ENCODE measurements around the gene EFNA1. TPM values are rescaled to one million over a fixed set of nuclear protein-coding genes. Genes with fewer than 3 reads are reported as not detected.

Gene EFNA1
- total RNA-seq, 1 experiment from 2014 or later, result 6.5 TPM

GRCh38 chr1:155141749-155142148, 14.1 kb downstream of the EFNA1 start (continued):
- TF ChIP-seq FOXP4 (CRISPR knock-in tag; IDR thresholded peaks at IDR 0.05) (no peak), SOX15 (CRISPR knock-in tag; IDR thresholded peaks at IDR 0.05) (no peak), ATF2 (CRISPR knock-in tag; IDR thresholded peaks at IDR 0.05; ENCODE audit: borderline replicate concordance, low read depth) (no peak), ATF6 (CRISPR knock-in tag; IDR thresholded peaks at IDR 0.05) (no peak), GTF2I (CRISPR knock-in tag; conservative IDR thresholded peaks at IDR 0.05) (no peak), IRF2 (CRISPR knock-in tag; IDR thresholded peaks at IDR 0.05; ENCODE audit: borderline replicate concordance, low read depth) (no peak), ZNF317 (CRISPR knock-in tag; IDR thresholded peaks at IDR 0.05; ENCODE audit: borderline replicate concordance, low read depth) (no peak), HMGXB4 (CRISPR knock-in tag; IDR thresholded peaks at IDR 0.05) (no peak), SP1 (CRISPR knock-in tag; conservative IDR thresholded peaks at IDR 0.05) (no peak), ZNF121 (CRISPR knock-in tag; IDR thresholded peaks at IDR 0.05) (no peak)

- Mint-ChIP-seq H3K27ac (no peak overlapping the region), H3K9me3 (no peaks in the 10 kb centered on the region), H3K4me1 (peaks cover 6% of the 10 kb centered on the region; the same call in 1 of the 2 replicates), H3K36me3 (no peaks in the 10 kb centered on the region), H3K4me3 (no peak overlapping the region), H3K27me3 (ENCODE audit: low read depth) (peaks cover 36% of the 10 kb centered on the region)
- ChIA-PET POLR2A (no interaction called here), CTCF (interaction anchor here (0.5 to 5.5 kb wide), 7 partner anchors 9 to 811 kb away, joined by 3 to 43 read pairs (median 3); partner anchors contain the start of genes KRTCAP2 and SLC50A1)
- DNase-seq (ENCODE audit: low spot score) (no peak), ATAC-seq (no peak)
- TF ChIP-seq CBFB (CRISPR knock-in tag; IDR thresholded peaks at IDR 0.05; ENCODE audit: low read depth), result no peak
- no peak for TF ChIP-seq CDX4 (CRISPR knock-in tag; IDR thresholded peaks at IDR 0.05; ENCODE audit: borderline replicate concordance)
- no peak for TF ChIP-seq NR1H2 (CRISPR knock-in tag; IDR thresholded peaks at IDR 0.05)
- no peak for TF ChIP-seq HMGXB4 (CRISPR knock-in tag; IDR thresholded peaks at IDR 0.05)
- TF ChIP-seq JUN (CRISPR knock-in tag; IDR thresholded peaks at IDR 0.05), result no peak
- no peak for TF ChIP-seq FOXK1 (CRISPR knock-in tag; IDR thresholded peaks at IDR 0.05)
- no peak for TF ChIP-seq ESRRA (CRISPR knock-in tag; IDR thresholded peaks at IDR 0.05; ENCODE audit: borderline replicate concordance)
- TF ChIP-seq ZNF512 (CRISPR knock-in tag; IDR thresholded peaks at IDR 0.05; ENCODE audit: borderline replicate concordance), result no peak
- no peak for TF ChIP-seq AFF4 (CRISPR knock-in tag; IDR thresholded peaks at IDR 0.05; ENCODE audit: borderline replicate concordance)
- TF ChIP-seq ZNF317 (CRISPR knock-in tag; IDR thresholded peaks at IDR 0.05; ENCODE audit: borderline replicate concordance, low read depth), result no peak
- TF ChIP-seq IRF2 (CRISPR knock-in tag; IDR thresholded peaks at IDR 0.05; ENCODE audit: borderline replicate concordance, low read depth), result no peak
Observed at GRCh38 chr1:155145491-155145890, 17.8 kb downstream of the EFNA1 start.

Measured in WTC11 (cell line).